Measurements from ENCODE around the gene C1orf50.

Gene C1orf50

DNA sequence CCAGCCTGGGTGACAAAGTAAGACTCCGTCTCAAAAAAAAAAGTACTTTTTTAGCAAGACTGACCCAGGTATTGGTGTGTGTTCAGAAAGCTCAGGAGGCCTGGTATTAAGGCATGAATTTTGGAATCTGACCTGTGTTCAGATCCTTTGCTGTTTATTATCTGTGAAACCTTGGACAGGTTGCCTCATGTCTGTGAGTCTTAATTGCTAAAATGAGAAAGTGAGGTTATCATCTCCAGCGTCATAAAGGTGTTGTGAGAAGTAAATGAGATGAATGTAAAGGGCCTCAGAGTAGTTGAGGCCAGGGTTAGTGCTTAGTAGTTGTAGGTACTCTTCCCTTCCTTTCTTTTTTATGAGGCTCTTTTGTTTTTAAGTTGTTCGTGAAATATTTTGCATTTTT, 2.8 kb downstream of the C1orf50 start:
- no peak for DNase-seq (ENCODE audit: low read depth)
- no peak overlapping the region for H3K4me3 ChIP-seq (ENCODE audit: low read depth, low read length)
- no peak for TF ChIP-seq CTCF (IDR thresholded peaks at IDR 0.05; ENCODE audit: insufficient read depth, low read depth, low read length, missing control alignments)

- no peak for DNase-seq (ENCODE audit: low read depth)
- TF ChIP-seq CTCF (IDR thresholded peaks at IDR 0.05; ENCODE audit: insufficient read depth, low read depth, low read length, missing control alignments) = no peak
These were observed 6.4 kb downstream of the C1orf50 start for GRCh38 chr1:42773420-42773819.

GRCh38 chr1:42774928-42775526, 8.0 kb downstream of the C1orf50 start:
- TF ChIP-seq CTCF (IDR thresholded peaks at IDR 0.05; ENCODE audit: insufficient read depth, low read depth, low read length, missing control alignments) = no peak
- no peak for DNase-seq (ENCODE audit: low read depth)
- H3K4me3 ChIP-seq (ENCODE audit: low read depth, low read length) = no peak overlapping the region

More at GRCh38 chr1:42773420-42773819, 6.4 kb downstream of the C1orf50 start:
- no peak overlapping the region for H3K4me3 ChIP-seq (ENCODE audit: low read depth, low read length)

- TF ChIP-seq CTCF (IDR thresholded peaks at IDR 0.05; ENCODE audit: insufficient read depth, low read depth, low read length, missing control alignments) = no peak
These were observed 9.5 kb downstream of the C1orf50 start for GRCh38 chr1:42776502-42776901.

DNA sequence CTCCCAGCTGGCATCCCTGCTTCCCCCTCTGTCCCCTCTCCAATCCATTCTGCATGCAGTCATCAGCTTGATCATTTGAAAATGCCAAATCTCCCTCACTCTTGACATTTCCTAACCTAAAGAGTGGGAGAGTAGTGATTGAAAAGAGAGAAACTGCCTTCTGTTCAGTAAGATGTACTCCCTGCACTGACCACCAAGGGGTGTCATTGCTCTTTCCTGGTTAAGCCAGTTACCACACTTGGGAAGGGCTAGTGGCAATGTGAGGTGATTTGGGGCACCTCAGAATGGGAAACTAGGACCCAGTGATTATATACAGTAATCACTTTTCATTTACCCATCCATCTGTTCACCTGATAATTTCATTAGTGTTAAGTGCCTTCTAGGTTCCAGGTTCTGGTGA, 10.8 kb downstream of the C1orf50 start:
- H3K4me3 ChIP-seq (ENCODE audit: low read depth, low read length) = no peak overlapping the region
- peak; percentile 42 for DNase-seq (ENCODE audit: low read depth)
- peak; percentile 64 for TF ChIP-seq CTCF (IDR thresholded peaks at IDR 0.05; ENCODE audit: insufficient read depth, low read depth, low read length, missing control alignments)

More at GRCh38 chr1:42776502-42776901, 9.5 kb downstream of the C1orf50 start:
- H3K4me3 ChIP-seq (ENCODE audit: low read depth, low read length) = no peak overlapping the region
- no peak for DNase-seq (ENCODE audit: low read depth)

DNA sequence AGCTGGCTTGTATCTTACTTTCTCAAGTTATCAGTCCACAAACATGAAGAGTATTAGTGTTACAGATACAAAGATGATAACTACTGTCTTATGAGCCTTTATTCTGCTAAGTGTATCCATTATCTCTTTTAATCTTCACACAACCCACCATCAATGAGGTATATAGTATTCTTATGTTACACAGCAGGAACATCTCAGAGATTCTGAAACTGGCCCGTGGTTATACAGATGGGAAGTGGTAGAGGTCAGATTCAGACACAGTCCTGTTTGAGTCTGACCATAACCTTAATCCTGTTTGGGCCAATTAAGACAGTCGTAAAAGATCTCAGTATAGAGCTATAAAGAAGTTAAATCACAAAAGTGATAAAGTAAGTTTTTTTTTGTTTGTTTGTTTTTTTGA, 12.7 kb downstream of the C1orf50 start:
- DNase-seq (ENCODE audit: low read depth) = peak; percentile 44
- no peak overlapping the region for H3K4me3 ChIP-seq (ENCODE audit: low read depth, low read length)
- no peak for TF ChIP-seq CTCF (IDR thresholded peaks at IDR 0.05; ENCODE audit: insufficient read depth, low read depth, low read length, missing control alignments)

GRCh38 chr1:42780176-42780575, 13.1 kb downstream of the C1orf50 start:
- no peak for TF ChIP-seq CTCF (IDR thresholded peaks at IDR 0.05; ENCODE audit: insufficient read depth, low read depth, low read length, missing control alignments)
- no peak for DNase-seq (ENCODE audit: low read depth)
- no peak overlapping the region for H3K4me3 ChIP-seq (ENCODE audit: low read depth, low read length)
